Body of pancreas (tissue), 4 donors: ENCODE data around the gene SVIL.
"Not testable (repeated sequence)": the region's sequence is repeated elsewhere in the genome, so short reads cannot be mapped to it uniquely, and the experiment has no call there.

Experiments used
- POLR2A ChIP-seq, 3 donors: fragments of 450-650 bp; IDR thresholded peaks; one replicate each; pipeline ENCODE4 v1.6.1; 2016; ENCODE audit warnings: antibody characterized with exemption in 3 of 3, mild to moderate bottlenecking in 2 of 3
- TF ChIP-seq, protein P1 (sequence below), 7 experiments: fragments of 450-650 bp in 4 of 7; fragments of 200-600 bp in 3 of 7; sonication (generic) in 3 of 7; IDR thresholded peaks; one replicate each; pipeline ENCODE4 v1.5.1; 2016 to 2019; ENCODE audit warnings: antibody characterized with exemption in 7 of 7

DNA sequence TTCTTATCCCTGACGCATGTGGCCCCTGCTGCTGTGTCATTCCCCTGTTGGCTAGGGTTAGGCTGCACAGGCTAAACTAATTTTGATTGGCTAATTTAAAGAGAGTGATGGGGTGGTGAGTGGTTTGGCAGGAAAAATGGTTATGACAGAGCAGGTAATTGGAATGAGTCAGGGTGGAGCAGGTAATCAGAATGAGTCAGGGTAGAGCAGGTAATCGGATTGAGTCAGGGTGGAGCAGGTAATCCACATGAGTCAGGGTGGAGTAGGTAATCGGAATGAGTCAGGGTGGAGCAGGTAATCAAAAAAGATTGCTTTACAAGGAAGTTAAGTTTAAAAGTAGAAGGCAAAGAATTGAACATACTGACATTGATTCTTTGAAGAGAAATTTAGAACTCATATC lies 195.8 kb downstream of the SVIL start:
- TF ChIP-seq, protein P1, sequence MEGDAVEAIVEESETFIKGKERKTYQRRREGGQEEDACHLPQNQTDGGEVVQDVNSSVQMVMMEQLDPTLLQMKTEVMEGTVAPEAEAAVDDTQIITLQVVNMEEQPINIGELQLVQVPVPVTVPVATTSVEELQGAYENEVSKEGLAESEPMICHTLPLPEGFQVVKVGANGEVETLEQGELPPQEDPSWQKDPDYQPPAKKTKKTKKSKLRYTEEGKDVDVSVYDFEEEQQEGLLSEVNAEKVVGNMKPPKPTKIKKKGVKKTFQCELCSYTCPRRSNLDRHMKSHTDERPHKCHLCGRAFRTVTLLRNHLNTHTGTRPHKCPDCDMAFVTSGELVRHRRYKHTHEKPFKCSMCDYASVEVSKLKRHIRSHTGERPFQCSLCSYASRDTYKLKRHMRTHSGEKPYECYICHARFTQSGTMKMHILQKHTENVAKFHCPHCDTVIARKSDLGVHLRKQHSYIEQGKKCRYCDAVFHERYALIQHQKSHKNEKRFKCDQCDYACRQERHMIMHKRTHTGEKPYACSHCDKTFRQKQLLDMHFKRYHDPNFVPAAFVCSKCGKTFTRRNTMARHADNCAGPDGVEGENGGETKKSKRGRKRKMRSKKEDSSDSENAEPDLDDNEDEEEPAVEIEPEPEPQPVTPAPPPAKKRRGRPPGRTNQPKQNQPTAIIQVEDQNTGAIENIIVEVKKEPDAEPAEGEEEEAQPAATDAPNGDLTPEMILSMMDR (IDR thresholded peaks at IDR 0.05) = not testable (repeated sequence)
- TF ChIP-seq POLR2A (IDR thresholded peaks at IDR 0.05) = not testable (repeated sequence)
